Putamen (tissue), 1 donor: ENCODE measurements around the gene CTNND2.
A peak's percentile ranks its signal among the peaks of the same experiment; 100 is the strongest.
"Not testable (repeated sequence)": the region's sequence is repeated elsewhere in the genome, so short reads cannot be mapped to it uniquely, and the experiment has no call there.

ENCODE experiments used
- DNase-seq: peaks from one replicate; pipeline ENCODE4 v3.0.0-alpha.2; 2016; ENCODE audit warnings: low spot score

Gene CTNND2

DNA sequence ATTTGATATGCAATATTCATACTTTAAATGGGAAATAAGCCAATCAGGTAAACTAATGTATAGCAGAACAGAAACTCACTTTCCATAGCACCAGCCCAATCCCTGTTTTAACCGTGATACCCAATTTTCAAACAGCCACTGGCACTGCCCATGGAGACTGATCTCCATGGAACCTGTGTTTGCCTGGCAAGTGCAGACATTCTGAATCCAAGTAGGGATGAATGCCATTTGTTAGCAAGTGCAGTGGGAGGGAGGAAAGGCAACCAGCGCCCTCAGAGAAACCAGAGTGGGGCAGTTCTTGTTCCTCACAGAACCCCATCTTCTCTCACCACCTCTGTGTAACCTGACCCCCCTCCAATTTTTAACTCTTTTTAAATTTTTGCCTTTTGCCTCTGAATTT lies 229.1 kb downstream of the CTNND2 start:
- DNase-seq = peak; percentile 15

DNA sequence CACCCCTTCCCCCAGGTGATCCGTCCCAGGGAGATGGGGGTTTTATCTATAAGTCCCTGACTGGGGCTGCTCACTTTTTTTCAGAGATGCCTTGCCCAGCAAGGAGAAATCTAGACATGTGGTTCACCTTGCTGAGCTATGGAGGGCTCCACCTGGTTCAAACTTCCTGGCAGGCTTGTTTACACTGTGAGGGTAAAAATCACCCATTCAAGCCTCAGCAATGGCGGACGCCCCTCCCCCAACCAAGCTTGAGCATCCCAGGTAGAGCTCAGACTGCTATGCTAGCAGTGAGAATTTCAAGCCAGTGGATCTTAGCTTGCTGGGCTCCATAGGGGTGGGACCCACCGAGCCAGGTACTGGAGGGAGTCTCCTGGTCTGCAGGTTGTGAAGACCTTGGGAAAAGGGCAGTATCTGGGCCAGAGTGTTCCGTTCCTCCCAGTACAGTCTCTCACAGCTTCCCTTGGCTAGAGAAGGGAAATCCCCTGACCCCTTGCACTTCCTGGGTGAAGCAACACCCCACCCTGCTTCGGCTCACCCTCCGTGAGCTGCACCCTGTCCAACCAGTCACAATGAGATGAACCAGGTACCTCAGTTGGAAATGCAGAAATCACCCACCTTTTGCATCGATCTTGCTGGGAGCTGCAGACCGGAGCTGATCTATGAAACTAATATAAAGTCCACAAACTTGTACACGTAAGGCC lies 231.7 kb downstream of the CTNND2 start:
- DNase-seq = no peak

DNA sequence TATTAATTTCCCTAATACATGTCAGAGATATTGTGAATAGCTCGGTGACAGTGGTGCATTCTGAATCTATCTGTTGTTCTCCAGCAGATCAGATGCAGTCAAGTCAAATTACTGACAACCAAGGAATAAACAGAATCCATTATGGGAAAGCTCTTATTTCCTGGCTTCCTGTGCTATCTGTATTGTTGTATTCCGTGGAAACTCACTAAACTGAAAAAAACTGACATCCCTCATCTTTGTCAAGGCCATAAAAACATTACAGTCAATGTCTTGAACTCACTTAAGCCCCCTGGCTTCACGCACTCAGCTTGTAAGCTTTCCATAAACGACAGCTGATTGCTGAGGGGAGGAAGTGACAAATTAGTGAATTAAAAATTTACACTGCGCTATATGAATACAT lies 245.9 kb downstream of the CTNND2 start:
- DNase-seq = no peak

DNA sequence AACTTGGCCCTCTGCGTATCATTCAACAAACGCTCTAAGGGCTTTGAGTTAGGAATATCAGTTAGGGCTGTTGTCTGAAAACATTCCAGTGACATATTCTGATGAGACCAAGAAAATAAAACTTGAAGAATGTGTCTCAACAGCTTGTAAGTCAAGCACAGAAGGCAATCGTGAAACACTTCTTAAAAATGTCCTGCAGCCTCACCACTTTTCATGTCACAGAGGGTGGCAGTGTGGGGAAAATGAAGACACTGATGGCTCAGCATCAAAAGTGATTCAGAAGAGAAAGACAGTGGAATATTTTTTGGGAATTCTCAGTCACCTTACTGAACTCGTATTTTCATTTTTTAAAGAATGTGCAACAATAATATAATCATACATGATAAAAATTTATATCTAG lies 247.3 kb downstream of the CTNND2 start:
- DNase-seq = no peak

DNA sequence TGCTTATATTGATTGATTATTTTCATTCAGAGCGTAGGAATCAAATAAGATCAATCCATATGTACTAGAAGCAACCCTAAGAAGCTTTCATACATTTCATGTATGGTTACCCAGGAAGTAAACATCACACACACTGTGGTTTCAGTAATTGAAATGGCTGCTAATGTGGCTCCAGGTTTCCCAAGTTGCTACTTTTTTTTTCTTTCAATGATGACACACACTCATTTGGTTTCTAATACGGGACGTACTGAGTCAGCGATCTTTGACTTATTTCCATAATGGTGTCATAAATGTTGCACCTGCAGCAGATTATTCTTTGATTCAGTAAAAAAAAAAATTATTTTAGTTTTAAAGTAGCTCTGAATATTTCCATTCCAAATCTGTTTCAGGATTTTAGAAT lies 248.6 kb downstream of the CTNND2 start:
- peak; percentile 56 for DNase-seq

DNA sequence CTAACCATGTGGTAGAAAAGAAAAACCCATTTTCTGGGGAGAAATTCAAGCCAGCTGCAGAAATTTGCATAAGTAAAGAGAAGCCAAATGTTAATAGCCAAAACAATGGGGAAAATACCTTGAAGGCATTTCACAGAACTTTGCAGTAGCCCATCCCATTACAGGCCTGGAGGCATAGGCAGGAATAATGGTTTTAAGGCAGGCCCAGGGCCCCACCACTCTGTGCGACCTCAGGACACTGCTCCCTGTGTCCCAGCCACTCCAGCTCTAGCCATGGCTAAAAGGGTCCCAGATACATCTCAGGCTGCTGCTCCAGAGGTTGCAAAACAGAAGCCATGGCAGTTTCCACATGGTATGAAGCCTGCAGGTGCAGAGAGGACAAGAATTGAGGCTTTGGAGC lies 253.3 kb downstream of the CTNND2 start:
- DNase-seq = no peak

DNA sequence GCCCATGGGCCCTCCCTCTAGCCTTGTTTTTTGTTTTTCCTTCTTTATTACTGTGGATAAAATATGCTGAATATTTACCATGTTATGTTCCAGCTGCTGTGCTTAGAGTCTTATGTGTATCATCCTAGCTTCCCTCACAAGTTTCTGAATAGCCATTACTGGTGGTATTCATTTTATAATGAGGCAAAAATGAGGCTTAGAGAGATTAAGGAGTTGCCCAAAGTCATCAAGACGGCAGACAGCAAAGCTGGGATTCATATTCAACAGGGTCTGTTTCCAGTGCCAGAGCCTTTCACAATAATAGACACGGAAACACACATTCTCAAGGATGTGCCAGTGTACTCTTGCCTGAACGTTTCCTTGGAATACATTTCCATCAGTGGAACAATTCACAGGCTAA lies 258.1 kb downstream of the CTNND2 start:
- DNase-seq = no peak

DNA sequence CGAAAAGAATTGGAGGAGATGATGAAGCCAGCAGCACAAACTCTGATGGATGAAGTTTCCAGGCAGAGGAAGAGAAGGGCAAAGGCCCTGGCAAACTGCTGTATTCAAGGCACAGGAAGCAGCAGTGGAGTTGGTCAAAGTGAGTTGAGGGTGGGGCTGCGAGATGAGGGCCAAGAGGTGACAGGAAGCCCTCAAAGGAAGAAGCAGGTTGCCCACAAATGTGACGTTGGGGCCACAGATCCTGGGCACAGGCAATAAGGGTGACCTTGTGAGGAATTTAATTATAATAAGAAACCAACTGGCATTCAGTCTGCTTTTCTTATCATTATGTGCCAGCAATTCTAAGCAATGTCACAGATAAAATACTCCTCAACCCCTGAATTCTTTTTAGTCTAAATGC lies 261.8 kb downstream of the CTNND2 start:
- no peak for DNase-seq

DNA sequence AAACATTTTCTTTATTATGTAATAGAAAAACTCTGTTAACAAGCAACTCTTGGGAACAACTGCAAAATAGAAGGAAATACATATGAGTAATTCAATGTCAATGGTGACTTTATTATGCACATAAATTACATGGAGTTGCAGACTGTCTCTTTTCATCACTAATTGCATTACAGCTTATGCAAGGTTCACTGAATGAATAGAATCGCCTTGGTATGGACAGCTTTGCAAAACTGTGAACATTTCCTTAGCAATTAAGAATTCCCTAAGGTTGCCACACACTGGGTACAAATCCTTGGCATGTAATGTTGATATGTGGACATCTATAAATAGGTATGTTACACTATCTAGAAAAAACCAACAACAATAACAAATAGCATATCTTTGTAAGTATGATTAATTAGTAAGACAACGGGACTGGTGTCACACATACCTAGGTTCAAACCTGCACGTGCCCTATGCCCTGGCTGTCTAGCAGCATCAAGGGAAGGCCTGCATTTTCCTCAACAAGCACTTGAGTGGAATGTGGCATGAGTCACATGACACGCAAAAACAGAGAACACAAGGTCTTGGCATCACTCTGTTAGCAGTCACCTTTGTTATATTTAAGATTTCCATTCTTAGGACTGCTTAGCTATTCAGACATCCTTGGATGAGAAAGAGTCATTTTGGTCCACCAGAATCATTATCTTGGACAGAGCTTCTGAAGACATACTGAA lies 263.9 kb downstream of the CTNND2 start:
- DNase-seq = no peak

DNA sequence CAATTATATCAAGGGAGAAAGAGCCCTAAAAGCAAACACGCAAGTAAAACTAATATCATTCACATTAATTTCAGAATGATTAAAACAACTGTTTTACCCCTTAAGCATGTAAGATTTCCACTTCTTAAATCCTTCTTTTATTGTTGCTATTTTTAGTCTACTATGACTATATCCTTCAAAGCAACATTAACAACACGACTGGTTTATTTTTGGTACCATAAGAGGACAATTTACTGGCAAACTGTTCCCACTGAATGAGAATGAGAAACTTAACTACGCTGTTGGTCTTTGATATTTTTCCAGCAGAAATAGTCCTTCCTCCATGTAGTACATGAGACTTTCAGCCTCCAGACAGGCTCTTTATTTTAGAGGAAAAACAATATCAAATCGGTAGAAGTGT lies 281.5 kb downstream of the CTNND2 start:
- DNase-seq = no peak

DNA sequence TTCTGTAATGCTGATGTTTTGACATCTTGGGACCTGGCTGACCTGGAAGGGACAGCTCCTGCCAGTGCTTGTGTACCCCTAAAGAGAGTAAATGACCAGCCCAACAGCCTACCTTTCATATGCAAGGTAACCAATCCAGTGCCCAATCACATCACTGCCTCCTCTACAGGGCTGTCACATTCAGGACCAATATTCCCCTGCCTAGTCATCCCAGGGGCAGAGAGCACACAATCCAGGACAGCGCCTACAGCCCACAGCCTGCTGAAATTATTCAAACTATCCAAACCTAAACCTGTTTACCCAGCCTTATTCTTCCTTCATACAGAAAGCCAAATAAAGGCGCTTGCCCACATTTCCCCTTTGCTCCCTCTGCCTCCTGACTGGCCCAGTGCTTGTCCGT lies 284.1 kb downstream of the CTNND2 start:
- DNase-seq = no peak

DNA sequence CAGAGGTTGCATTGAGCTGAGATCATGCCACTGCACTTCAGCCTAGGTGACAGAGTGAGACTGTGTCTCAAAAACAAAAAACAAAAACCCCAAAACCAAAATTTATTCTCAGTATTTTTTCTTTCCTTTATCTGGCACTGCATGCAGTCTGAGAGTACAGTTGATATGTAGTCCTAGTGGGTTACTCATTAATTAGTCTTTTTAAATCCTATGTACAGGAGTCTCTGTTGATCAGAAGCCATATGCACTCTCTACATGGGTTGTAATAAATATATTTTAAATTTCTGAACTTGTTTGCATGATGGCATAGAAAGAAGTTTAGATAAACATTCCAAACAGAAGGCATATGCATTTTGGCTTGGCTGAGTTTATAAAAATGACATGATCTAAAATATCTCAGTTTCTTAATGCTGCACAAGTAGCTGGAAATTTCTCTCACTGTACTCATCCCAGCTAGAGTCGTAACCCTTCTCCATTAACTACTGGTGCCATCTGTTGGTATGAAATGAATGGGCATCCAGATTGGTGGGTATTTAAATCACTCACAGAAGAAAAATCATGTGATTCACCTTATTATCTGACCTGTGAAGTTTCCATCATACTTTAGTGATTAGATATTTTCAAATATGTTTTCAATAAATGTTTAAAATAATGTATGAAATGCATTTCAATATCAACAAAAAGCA lies 284.8 kb downstream of the CTNND2 start:
- DNase-seq = peak; percentile 67

DNA sequence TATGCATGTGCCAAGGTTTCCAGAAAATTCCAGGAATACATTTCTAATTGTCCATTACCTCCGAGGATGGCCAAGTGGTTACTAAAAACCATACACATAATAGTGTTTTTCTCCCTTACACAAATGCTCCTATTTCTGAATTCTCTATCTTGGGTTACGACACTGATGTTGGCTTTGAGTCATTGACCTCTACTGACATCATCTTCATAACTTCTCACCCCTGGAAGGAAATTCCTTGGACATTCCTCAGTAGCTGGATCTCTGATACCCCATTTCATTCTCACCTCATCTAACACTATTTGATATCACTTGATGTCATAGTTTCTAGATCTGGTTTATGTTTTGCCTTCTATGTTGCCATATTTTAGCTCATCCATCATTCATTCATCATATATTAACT lies 287.2 kb downstream of the CTNND2 start:
- DNase-seq = no peak

DNA sequence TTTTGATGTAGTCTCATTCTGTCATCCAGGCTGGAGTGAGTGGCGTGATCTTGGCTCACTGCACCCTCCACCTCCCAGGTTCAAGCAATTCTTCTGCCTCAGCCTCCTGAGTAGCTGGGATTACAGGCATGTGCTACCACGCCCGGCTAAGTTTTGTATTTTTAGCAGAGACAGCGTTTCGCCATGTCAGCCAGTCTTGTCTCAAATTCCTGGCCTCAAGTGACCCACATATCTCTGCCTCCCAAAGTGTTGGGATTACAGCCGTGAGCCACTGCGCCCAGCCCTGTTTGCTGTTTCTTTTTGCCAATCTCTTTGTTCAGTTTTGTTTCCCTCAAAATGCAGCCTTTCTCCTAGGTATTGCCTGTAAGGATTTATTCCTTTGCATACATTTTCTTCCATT lies 287.6 kb downstream of the CTNND2 start:
- DNase-seq = not testable (repeated sequence)

DNA sequence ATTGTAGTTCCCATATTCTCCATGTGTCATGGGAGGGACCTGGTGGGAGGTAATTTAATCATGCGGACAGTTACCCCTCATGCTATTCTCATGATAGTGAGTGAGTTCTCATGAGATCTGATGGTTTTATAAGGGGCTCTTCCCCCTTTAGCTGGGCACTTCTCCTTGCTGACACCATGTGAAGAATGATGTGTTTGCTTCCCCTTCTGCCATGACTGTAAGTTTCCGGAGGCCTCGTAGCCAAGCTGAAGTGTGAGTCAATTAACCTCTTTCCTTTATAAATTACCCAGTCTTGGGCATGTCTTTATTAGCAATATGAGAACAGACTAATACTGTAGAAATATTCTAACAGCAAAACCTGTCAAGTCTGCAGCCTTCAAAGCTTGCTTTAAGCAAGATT lies 293.2 kb downstream of the CTNND2 start:
- no peak for DNase-seq

DNA sequence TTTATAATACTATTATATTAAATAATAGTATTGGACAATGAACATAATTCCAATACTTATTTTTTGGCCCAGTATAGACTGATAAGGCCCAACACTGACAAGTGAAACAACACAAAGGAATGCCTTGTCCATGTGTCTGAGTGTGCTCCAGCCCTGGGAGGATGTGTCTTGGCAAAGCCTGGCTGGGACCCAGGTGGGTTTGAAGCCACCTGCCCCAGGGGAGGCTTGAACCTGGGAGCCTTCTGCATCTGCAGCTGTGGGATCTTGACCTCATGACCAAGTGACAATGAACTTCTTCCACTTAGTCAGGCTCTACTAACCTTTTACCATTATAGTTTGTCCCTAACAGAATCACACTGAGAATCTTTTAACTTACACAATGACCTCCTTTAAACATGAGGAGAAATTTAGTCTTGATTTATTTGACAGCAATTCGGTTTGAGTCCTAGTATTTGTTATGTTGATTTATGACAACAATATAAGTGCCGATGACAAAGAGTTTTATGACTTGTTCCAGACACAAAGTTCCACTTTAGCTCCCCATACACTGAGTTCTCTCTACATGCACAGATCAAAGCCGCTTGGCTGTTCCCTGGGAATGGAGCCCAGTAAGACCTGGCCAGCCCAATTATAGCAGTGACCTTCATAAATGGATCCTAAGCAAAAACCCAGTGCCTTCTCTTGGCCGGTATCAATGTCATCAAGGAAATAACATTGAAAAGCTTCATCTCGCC lies 294.5 kb downstream of the CTNND2 start:
- no peak for DNase-seq

DNA sequence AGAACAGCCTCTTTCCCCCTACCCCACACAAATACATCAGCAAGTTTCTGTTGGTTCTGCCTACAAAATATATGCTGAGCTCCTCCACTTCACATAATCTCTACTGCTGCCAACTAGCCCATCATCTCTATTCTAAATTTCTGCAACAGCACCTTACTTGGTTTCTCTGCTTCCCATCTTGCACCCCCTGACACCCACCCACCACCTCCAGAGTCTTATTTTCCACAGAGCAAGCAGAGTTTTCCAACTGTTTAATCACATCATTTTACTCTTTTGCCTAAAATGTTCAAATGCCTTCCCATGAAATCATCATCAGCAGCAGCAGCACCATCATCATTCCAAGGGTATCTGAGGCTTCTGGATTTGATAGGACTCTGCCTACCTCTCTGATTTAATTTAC lies 295.7 kb downstream of the CTNND2 start:
- DNase-seq = peak; percentile 65

DNA sequence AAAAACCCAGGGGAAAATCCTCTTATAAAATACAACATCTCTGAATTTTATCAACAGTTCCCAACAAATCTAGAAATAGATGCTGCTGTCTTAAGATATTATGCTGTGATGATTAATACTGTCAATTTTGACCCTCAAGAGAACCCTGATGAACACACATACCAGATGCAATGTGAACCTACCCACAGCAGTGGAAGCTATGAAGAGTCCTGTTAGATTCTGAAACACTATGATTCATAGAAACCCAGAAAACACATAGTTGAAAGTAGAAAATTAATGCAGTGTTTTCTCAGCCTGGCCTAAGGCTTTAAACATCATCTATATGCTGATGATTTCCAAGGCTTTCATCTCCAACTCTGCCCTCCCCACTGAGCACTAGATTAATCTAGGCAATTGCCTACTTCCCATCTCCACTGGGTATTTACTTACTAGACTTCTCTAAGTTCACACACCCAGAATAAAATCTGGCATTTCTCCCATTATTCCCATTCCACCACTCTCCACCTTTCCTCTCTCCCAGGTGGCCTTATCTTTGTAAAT lies 296.2 kb downstream of the CTNND2 start:
- no peak for DNase-seq

DNA sequence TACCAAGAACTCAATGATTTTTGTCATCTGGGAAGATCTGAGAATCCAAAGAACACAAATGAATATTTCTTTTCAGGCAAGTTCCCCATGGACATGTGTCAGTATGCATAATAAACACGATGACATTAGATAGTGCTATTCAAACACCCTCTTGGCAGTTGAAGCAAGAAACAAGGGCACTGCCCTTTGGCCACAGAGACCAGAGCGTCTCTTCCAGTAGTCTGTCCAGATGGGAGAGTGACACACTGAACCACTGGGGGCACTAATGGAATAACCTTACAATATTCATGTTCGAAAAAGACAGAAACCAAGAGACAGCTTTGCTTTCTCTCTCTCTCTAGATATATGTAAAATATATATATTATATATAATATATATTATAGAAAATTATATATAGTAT lies 301.9 kb downstream of the CTNND2 start:
- DNase-seq = peak; percentile 89

DNA sequence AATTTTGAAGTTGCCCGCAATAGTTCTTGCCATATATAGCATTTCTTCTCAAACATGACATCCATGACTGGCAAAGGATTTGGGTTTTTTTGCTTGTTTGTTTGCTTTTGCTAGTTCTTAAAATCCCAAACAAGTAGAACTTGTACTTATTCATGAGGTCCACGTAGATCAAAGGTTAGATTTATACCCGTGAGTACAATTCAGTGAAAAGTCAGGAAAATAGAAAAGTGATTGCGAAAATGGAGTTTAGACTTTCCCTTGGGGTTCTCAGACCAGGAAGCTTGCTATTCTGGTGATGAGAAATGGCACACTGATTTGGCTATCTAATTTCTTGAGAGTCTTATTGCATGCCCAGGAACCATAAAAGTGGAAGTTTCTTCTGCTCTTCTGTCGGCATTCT lies 304.7 kb downstream of the CTNND2 start:
- DNase-seq = no peak

DNA sequence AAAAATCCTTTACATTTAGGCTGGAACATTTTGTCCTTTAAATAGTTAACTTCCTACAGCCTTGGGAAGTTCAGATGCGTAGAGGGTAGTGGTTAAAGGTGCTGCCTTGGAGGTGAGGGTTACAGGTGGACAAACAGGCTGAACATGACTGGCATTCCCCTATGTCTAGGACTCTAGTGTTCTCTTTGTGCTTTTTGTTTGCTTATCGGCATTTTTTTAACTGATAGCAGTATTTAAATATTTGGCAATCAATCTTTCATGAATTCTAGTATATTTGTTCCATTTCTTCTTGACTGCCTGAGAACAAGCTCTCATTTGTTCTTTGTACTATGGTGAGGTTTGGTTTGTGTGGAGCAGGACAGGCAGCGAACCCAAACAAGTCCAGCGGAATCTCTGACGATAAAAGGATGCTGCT lies 307.6 kb downstream of the CTNND2 start:
- peak; percentile 55 for DNase-seq

DNA sequence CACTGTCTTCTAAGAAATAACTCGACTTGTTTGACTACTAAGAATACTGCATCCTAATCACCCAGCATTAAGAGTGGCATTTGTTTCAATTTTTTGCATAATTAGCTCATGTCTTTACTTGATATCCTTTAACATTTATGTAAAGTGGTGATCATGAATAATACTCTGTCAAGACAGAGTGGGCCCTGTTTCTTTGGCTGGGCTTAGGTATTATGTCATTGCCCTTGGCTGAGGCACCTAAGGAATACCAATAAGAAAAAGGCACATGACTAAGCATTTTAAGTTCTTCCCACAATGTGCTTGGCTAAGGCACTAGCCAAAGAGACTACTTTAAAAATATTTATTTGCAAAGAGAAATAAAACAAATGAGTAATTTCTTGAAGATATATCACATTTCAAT lies 308.1 kb downstream of the CTNND2 start:
- DNase-seq = peak; percentile 60
